Left ventricle myocardium superior (tissue), 1 donor: ENCODE data around the gene DRD2. TPM values are rescaled to one million over a fixed set of nuclear protein-coding genes. Genes with fewer than 3 reads are reported as not detected.
A peak's percentile ranks its signal among the peaks of the same experiment; 100 is the strongest.

Source experiments
- ATAC-seq: fragments of 200-7000 bp; cut with Tn5 transposase; one replicate; pipeline ENCODE4 v1.9.1; 2020; ENCODE audit warnings: mild to moderate bottlenecking, moderate library complexity
- DNase-seq: peaks from one replicate; pipeline ENCODE4 v3.0.0-alpha.2; 2020
- intact Hi-C: fragments of 100-400 bp; cut with micrococcal nuclease; formaldehyde crosslinking; loops from one replicate; pipeline ENCODE4 v1.11.0; 2022
- total RNA-seq: library from RNA; stranded (reverse); fragmentation: NEBNext Ultra II Directional; extraction: Animal tissue kit (Norgen Biotek cat#: 25700); gene quantifications from one replicate; pipeline ENCODE4 v1.2.1, GENCODE V29; 2021
- donor health status: DM: no; HTN: yes; CAD: no; lungs with severe emphysema.

DRD2 gene
- total RNA-seq, 1 donor from 2014 or later, result not detected

GRCh38 chr11:113408206-113408605 lies 67.0 kb downstream of the DRD2 start:
- intact Hi-C loops, result no loop called here
- DNase-seq (no peak), ATAC-seq (no peak)

GRCh38 chr11:113407163-113407562 lies 68.0 kb downstream of the DRD2 start:
- ATAC-seq (no peak), DNase-seq (no peak)
- intact Hi-C loops, result no loop called here

DNA sequence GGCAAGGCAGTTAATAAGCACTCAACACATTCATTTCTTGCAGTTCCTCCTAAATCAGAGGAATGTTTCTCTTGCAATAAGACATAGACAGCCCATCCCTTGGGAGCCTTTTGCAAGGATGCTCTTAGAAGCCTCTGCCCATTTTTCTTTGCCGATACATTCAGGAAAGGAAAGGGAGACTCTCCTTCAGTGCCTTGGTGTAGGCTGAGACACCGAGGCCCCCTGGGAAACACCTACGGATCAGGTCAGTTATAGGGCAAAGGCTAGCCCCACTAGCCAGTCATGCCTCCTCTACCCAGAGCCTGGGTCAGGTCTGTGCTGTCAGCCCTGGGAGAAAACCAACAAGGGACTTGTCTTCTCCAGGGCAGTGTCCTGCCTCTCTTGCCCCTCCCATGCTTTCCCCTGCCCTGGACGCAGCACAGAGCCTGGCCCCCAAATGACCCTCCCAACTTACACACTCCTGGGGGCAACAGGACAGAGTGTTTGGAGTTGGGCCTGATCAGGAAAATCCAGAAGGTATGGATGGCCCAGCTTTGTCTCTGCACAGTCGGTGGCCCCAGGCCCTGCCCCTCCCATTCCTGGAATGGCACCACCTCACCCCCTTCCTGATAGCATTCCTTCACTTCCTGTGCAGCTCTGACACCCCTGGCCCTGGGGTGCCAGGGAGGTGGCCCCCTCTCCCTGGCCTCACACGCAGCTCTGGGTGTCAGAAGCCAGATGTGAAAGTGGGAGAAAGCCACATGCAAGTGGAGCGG lies 69.3 kb downstream of the DRD2 start:
- no peak for DNase-seq
- ATAC-seq, result no peak
- intact Hi-C loops, result no loop called here

GRCh38 chr11:113404859-113405430 lies 70.3 kb downstream of the DRD2 start:
- DNase-seq (no peak), ATAC-seq (no peak)
- intact Hi-C loops, result no loop called here

GRCh38 chr11:113401718-113402117 lies 73.5 kb downstream of the DRD2 start:
- intact Hi-C loops, result no loop called here
- ATAC-seq, result peak; percentile 98

DNA sequence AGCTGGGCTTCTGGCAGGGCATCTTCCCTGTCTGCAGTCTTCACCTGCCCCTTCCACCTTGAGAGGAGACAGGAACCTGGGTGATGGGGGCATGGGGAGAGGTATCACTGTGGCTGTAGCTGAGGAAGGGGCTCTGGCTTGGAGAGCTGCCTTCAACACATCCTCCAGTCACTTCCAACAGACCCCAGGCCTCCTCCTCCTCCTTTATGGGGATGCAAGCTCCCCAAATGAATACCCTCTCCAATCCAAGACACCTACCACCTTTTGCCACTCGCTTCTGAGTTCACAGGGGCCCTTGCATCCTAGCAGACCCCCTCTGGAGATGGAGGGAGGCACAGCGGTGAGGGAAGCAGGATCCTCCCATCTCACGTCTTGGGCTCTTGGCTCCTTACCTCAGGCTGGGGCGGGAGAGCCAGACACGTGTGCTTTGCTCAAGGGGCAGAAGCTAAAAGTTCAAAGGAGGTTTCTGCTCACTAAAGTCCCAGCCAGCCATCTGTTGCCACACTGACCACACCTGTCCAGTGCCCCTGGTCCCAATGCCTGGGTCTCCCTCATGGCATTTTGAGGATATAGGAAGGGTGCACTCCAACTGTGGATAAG lies 74.5 kb downstream of the DRD2 start:
- ATAC-seq, result no peak
- DNase-seq, result no peak
- intact Hi-C loops, result no loop called here

More at GRCh38 chr11:113401718-113402117, 73.5 kb downstream of the DRD2 start:
- peak; percentile 89 for DNase-seq

- ATAC-seq (no peak), DNase-seq (no peak)
- intact Hi-C loops, result no loop called here
These were observed 76.3 kb downstream of the DRD2 start for GRCh38 chr11:113398669-113399430.

- intact Hi-C loops, result no loop called here
- no peak for DNase-seq
- ATAC-seq, result no peak
These were observed 77.4 kb downstream of the DRD2 start for GRCh38 chr11:113397821-113398220.

DNA sequence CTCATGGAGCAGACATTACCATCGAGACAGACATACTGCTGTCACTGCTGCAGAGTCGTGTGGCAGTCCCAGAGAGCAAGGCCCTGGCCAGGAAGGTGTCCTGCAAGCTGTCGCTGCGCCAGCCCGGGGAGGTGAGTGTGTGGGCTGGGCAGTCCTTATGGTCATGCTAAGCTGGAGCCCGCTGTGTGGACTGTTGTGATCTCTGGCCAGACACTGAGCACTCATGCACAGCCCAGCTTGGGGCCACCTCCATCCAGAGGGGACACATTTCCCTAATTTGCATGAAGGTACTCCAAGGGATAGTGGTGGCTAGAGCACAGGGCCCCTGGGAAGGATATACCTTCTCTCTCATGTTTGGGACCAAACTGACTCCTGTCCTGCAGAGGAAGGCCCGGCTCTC lies 78.0 kb downstream of the DRD2 start:
- no peak for DNase-seq
- intact Hi-C loops, result no loop called here

DNA sequence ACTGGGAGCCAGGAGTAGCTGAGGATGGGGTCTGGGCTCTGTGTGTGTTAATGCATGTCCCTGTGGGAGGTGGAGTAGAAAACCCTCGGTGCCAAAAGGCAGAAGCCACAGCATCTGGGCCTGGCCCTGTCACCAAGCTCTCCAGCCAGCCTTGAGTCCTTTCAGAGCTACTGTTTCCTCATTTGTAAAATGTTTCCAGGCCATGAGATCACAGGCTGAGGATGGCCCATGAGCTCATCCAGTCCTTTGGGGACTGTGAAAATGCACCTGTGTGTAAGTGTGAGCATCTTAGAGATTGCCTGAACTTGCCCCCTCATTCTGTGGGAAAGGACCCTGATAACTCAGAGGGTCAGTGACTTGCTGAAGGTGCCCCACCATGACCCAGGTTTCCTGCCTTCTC lies 78.5 kb downstream of the DRD2 start:
- intact Hi-C loops, result no loop called here
- ATAC-seq (no peak), DNase-seq (no peak)

More for the DNA sequence above, 78.0 kb downstream of the DRD2 start:
- ATAC-seq, result no peak

- intact Hi-C loops, result no loop called here
- ATAC-seq (no peak), DNase-seq (no peak)
These were observed 79.3 kb downstream of the DRD2 start for GRCh38 chr11:113395782-113396336.

DNA sequence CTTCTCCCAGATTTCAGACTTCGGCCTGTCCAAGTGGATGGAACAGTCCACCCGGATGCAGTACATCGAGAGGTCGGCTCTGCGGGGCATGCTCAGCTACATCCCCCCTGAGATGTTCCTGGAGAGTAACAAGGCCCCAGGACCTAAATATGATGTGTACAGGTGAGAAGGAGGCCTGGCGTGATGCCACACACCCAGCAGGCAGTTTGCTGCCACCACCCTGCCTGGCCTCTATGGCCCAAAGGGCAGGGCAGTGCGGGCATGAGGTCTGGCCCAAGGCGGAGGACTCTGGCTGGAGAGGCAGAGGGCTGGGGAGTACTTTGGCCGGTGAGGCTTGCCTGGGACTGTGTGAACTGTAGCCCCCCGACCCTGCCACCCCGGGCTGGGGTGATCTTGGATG lies 80.3 kb downstream of the DRD2 start:
- ATAC-seq, result no peak
- DNase-seq, result no peak
- intact Hi-C loops, result no loop called here

DNA sequence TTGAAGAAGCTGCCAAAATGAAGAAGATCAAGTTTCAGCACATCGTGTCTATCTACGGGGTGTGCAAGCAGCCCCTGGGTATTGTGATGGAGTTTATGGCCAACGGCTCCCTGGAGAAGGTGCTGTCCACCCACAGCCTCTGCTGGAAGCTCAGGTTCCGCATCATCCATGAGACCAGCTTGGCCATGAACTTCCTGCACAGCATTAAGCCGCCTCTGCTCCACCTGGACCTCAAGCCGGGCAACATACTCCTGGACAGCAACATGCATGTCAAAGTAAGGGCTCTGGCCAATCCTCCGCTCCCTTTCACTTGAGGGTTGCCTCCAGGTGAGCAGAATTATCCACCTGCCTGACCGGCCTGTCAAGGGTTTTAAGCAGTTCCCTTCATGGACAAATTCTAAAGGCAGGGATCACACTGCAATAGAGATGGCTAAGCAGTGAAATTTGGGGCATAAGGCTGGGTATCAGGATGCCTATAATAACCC lies 81.7 kb downstream of the DRD2 start:
- DNase-seq (no peak), ATAC-seq (no peak)
- intact Hi-C loops, result no loop called here

DNA sequence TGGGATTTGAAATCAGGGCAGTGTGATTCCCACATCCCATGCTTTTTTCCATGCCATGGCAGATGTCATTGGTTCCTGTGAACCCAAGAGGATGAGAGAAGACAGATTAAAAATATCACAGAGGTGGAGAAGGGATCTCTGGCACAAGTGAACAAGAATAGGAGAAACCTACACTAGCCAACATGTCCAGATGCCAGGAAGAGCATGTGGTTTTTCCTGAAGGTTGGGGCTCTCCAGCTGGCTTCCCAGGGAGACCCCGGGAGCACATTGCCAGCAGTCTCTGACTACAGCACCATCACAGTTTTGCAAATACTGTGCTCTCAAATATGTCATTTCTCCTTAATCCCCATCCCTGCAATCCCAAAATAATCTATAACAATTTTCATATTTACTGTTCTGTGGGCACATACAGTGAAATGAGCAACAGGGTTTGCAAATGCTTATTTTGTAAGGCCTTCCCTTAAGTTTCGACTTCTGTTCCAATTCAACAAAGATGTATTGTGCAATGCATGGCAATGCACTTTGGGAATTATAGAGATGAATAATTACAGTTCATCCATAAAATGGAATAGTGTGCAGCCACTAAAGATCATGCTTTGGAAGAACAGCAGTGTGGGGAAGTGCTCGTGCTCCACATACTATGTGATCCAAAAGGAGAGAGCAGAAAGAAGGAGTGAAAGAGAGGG lies 82.8 kb downstream of the DRD2 start:
- DNase-seq (no peak), ATAC-seq (no peak)
- intact Hi-C loops, result no loop called here

DNA sequence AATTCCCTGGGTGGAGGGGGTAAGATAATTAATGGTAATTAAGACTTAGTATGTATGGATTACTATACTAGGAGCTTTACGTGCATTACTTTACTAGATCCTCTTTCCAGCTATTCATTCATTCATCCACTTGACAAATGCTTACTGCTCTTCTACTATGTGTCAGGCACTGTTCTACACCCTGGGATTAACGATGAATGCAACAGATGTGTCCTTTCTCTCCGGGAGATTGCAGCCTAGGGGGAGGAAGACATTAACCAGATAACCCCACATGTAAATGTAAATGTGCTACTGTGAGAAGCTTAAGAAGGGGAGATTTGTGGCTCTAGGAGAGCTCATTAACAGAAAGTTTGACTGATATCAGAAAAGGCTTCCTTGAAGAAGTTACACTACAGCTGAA lies 85.9 kb downstream of the DRD2 start:
- intact Hi-C loops, result no loop called here
- ATAC-seq, result no peak
- DNase-seq, result no peak

DNA sequence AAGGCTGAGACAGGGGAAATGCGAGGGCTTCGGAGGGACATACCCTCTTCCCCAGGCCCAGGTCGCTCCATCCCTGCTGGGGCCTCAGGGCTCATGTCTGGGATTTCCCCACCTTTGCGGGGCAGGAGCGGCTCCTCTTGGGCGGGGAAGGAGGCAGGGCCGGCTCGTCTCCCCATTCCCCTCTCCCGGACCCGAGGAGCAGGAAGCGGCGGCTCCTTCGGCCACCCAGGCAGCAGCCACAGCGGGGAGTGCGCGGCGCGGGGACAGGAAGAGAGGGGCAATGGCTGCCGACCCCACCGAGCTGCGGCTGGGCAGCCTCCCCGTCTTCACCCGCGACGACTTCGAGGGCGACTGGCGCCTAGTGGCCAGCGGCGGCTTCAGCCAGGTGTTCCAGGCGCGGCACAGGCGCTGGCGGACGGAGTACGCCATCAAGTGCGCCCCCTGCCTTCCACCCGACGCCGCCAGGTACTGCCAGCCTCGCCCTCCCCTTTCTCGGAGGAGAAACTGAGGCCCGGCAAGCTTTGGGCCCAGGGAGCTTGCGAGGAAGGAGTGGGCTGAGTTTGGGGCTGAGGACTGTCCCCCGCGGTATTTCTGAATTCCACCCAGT lies 87.5 kb downstream of the DRD2 start, which contains the start of gene ANKK1:
TSS of gene ANKK1 (plus strand) at position 175 of the 607 bp plus-strand sequence. CDS start at position 281, 106 bp downstream.
- DNase-seq (no peak), ATAC-seq (peak; percentile 14)
- intact Hi-C loops, result no loop called here

DNA sequence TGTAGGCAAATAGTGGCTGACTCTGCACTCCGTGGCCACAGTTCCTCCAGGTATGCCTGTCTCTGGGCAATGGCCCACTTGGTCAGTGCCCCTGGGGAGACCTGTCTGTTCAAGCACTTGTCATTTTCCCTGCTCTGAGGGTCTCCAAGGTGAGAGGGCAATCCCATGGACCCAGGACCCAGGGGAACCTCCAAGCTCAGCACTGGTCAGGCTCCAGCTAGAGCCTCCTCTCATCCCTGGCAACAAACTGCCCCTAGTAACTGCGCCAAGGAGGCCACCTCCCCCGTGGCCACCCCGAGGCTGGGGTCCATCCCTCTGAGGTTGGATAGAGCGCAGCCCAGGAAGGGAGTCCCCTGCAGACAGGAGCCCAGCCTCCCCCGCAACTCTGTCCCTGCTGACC lies 88.3 kb downstream of the DRD2 start:
- ATAC-seq, result no peak
- DNase-seq, result no peak
- intact Hi-C loops, result no loop called here

- intact Hi-C loops, result no loop called here
- DNase-seq, result no peak
- ATAC-seq, result no peak
These were observed 89.4 kb downstream of the DRD2 start for GRCh38 chr11:113385749-113386148.
